GM18858 (cell line): ENCODE data around the gene MMP25.

Experiments
- ATAC-seq: cut with Tn5 transposase; IDR thresholded peaks from one replicate; pipeline ENCODE4 v1.9.1; 2021; ENCODE audit not compliant: unreplicated experiment

MMP25 gene, protein sequence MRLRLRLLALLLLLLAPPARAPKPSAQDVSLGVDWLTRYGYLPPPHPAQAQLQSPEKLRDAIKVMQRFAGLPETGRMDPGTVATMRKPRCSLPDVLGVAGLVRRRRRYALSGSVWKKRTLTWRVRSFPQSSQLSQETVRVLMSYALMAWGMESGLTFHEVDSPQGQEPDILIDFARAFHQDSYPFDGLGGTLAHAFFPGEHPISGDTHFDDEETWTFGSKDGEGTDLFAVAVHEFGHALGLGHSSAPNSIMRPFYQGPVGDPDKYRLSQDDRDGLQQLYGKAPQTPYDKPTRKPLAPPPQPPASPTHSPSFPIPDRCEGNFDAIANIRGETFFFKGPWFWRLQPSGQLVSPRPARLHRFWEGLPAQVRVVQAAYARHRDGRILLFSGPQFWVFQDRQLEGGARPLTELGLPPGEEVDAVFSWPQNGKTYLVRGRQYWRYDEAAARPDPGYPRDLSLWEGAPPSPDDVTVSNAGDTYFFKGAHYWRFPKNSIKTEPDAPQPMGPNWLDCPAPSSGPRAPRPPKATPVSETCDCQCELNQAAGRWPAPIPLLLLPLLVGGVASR

DNA sequence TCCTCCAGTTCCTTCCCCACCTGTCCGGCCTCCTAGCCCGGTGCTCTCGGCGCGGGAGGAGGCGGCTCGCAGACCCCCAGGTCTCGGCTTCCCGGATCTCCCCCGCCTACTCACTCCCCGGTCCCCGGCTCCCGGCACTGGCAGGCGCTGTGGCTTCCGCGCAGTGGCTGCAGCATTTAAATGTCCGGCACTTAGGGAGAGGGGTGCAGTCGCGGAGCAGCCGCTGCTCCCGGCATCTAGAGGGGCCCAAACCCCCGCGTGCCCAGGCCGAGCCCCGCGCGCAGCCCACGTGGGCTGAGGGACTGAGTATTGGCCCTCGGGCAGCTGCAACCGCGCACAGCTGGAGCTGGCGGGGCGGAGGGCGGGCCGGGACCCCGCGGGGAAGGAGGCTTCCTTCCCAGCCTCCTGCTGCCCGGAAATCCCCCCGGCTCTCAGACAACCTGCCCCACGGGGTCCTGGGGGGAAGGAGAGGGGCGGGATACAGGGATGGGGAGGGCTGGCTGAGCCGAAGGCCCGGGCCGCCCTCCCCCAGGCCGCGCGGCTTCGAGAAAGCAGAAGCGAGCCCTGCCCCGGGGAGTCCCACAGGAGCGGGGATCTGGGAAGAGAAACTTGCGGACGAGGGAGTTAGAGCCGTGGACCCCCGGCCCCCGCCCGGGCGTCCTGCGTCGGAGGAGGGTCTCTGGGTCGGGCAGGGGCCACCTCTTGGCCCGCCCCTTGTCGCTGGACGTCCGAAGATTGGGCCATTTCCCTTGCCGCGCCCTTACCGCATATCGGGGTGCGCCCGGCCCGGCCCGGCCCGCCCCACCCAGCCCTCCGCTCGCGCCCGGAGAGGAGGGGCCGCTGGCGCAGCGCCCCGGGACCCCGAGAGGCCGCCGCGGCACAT, at the start of gene MMP25:
Gene MMP25, plus strand, starts transcription at position 804 of the 883 bp plus-strand sequence. CDS start 357 bp downstream, outside the sequence.
- no peak for ATAC-seq

DNA sequence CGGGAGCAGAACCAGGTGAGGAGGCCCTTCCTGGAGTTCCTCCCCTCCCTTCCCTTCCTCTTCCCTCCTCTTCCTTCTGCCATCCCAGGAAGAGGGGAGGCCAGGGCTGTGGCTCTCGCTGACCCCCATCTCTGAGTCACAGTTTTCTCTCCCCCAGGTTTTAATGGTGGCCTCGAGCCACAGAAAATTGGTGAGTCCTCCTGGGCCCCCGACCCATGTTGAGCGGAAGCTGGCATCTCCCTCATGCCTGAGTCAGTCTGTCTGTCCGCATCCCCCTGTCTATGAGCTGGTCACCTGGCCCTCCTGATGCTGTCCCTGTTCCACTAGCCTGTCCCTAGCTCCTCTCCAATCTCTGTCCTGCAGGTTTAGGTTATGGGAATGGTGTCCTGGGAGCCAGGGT, 46.4 kb upstream of the MMP25 start:
- no peak for ATAC-seq

DNA sequence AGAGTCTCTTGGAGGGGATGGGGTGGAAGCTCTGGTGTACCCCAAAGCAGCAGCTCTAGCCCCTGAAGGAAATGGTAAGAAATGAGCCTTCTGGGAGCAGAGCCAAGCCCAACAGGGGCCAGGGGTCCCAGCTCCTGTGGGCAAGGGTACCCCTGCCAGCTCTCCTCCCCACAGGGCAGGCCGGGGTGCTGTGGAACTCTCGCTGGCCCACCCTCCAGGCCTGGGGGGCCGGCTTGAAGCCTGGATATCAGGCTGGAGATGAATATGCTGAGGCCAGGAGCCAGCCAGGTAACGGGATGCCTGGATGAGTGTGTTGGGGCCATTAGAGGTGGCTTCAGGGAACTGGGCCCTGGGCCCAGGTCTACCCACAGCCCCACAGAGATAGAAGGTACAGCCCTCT, 45.8 kb upstream of the MMP25 start:
- ATAC-seq = no peak

DNA sequence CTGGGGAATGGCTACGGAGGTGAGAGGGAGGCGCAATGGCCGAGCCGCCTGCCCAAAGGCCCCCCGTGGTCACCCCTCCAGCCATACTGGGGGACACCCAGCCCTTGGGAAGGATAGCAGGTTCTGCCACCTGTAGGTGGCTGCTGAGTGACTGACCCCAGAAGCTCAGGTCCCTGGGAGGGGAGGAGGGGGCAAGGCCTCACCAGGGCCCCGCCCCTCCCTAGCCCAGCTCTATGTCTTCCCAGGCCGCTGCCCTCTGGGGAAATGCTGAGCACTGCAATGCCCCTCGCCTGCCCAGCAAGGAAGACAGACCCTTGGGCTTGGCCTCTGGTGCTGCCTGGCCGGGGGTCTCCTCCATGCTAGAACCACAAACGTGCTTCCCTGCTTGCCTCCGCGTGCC, 45.0 kb upstream of the MMP25 start:
- no peak for ATAC-seq

DNA sequence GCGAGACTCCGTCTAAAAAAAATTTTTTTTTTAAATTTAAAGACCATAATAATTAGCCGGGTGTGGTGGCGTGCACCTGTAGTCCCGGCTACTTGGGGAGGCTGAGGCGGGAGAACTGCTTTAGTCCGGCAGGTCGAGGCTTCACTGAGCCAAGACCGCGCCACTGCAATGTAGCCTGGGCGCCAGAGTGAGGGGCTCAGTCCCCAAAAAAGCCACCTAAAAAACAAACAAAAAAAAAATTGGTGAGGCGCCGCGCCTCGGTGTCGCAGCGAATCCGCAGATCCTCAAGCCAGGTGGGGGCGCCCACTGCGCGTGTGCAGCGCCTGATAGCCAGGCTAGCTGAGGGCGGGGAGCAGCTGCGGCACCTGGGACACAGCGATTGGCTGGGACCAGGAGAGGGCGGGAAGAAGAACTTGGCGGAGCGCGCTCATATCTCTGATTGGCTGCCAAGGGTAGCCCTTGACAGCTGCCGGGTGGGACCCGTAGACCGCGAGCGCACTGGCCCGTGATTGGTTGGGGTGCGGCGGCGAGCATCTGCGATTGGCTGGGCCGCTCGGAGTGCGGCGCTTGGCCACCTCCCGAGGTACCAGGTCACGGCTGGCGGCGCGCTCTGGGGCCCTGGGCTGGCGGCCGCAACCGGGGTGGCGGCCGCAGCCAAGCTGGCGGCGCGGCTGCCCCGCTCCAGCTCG, 42.6 kb upstream of the MMP25 start:
- ATAC-seq = peak; percentile 88

DNA sequence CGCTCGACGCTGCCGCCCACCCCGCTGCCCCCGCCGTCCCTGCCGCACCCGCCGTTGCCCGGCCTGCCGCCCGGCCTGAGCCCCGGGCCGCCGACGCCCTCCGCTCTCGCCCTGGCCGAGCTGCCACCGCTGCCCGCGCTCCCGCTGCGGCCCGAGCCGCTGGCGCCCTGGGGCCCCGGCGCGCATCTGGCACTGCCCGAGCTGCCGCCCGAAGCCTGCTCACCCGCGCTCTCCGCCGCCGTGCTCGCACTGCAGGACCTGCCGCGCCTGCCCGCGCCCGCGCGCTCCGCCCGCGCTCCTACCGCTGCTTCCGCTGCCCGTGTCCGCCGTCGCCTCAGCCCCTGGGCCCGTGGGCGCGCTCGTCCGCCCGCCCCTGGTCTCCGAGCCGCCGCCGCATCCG, 42.0 kb upstream of the MMP25 start:
- no peak for ATAC-seq

DNA sequence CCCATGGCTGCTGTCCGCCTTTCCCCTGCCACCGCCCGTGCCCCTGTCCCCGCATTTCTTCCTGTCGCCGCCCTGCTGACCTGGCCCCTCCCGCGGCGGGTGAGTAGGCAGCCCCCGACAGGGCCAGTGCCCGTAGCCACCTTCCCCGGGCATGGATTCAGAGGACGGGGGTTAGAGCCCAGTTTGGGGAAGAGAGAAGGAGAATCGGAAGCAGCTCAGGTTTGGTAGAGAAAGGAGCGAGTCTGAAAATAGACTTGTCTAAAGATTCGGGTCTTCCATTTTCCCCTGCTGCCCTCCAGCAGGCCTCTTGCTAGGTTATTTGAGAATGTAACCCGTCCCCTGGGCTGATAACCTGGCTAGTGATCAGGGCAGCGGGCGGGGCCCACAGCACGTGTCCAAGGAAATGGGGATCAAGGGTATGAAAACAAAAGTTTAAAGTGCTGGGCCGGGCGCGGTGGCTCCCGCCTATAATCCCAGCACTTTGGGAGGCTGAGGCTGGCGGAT, 41.5 kb upstream of the MMP25 start:
- ATAC-seq = no peak

DNA sequence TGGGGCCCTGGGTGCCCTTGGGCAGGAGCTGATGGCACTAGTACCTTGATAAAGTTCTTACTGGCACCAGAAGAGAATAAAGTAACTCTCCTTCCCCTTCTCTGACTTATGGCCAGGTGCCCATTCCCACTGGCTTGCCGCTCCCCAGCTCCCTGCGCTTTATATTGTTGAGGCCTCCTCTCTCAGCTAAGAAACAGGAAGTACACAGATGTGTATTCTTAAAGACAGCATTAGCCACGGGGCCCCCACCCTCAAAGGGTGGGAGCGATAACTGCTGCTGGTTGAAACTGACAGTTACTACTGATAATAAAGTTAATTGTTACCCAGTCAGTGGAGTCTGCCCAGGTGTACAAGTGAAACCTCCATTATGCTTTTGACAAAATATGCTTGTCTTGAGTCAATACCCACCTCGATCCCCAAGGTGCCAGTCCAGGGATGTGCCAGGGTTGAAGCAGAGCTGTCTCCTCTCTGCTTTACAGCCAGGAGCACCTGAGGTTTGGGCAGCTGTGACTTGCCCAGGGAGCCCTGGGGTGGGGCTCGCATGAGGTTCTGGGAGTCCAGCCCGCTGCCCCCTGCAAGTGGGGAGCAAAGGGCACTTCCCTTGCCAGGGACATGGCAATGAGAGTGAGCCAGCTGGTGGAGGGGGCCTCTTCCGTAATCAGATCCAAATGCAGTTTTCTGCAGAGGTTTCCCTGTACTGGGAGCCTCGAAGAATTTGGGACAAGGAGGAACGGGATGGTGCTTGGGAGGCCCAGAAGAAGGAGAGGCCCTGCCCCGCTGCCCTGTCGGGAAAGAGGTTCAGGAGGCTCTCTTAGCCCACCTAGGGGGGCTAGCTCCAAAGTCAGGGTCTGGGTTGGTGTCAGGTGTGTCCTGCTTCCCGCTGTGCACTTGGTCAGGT, 39.1 kb upstream of the MMP25 start:
- no peak for ATAC-seq

DNA sequence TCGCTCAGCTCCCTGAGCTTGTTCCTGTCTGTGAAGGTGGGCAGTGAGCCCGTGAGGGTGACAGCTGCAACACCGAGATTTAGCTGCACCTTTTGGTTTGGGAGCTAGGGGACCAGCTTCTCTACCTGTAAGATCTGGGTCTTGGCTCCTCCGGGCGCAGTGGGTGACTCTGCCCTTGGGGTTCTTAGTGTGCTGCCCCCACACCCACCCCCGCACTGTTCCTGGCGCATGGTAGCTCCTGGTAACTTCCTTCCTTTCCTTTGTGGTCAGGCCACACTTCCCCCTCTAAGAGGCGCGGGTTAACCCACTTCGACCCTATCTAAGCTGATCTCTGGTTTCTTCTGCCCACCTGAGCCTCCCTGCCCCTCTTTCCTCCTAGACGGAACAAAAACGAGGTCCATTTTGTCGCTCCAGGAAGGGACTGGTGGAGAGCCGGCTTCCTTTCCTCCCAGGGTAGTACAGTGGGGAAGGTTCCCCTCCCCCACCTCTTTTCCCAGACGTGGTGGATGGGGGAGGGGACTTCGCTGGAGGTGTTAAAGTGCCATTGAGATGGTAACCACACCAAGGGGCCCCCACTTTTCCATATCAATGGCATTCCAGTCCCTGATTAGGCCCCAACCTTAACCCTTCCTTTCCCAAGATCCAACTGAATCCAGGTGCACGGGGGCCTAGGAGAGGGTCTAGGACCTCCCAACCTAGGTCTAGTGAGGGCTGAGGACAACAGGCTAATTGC, 38.2 kb upstream of the MMP25 start:
- no peak for ATAC-seq

DNA sequence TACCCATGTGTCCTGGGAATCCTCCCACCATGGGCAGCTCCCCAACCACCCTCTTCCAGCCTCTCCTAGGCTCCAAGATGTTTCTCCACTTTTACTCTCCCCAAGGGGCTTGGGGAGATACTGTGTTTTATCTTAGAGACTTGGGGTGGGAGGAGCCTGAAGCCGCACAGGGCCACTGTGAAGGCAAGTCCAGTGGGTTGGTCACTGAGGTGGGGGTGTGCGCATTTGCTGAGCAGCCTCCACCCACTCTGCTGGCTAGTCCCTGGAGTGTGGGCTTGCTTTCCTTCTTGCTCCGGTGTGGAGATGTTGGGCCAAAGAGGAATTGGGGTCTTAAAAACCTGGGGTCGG, 37.7 kb upstream of the MMP25 start:
- ATAC-seq = no peak

DNA sequence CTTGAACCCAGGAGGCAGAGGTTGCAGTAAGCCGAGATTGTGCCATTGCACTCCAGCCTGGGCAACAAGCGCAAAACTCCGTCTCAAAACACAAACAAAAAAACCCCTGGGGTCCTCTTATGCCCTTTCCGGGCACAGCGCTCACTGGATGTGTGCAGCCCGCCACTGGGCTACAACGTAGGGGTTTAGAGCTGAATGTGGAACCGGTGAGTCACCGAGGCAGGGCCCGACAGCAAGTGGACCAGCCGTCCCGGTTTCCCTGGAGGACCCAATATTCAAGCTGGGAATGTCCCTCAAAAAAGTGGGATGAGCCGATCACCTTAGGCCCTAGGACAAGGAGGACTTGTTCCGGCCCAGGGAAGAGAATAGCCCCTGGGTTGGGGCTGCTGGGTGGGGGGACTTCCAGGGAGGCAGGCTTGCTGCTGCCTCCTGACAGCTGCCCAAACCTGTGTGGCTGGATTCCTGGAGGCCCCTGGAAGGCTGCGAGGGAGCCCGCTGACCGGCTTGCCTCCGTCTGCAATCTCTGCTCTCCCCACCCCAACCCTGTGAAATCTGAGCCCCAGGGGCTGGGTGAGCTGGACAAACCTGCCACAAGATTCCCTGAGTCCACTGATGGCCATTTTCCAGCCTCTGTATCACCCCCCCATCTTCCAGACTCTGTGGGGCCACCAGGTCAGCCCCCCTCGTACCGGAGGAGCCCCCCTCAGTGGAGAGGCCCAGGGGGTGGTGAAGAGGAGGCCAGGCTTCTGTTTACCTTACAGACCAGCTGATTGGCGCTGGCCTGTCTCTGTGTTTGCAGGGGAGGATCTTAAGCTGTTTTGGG, 36.6 kb upstream of the MMP25 start:
- no peak for ATAC-seq

DNA sequence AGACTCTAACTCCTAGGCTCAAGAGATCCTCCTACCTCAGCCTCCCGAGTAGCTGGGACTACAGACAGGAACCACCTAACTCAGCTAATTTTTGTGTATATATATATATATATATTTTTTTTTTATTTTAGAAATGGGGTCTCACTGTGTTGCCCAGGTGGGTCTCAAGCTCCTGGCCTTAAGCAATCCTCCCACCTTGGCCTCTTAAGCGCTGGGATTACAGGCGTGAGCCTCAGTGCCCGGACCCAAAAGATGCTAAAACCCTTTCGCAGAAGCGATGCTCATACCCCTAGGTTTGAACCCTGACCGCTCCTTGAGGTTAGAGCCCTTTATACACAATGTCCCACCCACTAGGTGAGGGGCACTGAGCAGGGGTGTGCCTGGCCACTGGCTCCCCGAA, 35.9 kb upstream of the MMP25 start:
- ATAC-seq = no peak

DNA sequence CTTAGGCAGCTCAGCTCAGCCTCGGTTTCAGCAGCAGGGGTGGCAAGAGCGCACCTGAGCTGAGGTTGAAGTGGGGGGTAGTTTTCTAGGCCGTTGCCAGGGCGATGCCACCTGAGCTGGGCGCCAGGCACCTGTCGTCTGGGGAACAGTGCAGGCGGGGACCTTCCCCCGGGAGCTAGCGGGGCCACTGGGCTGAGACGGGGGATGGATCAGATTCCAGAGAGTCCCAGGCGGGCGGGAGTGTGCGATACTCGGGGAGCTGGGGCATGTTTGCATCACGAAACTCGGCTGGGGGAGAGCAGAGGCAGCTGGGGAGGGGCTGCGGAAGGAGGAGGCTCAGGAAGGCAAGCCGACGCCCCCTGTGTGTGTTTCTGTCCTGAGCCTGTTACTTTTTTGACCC, 34.1 kb upstream of the MMP25 start:
- ATAC-seq = no peak

DNA sequence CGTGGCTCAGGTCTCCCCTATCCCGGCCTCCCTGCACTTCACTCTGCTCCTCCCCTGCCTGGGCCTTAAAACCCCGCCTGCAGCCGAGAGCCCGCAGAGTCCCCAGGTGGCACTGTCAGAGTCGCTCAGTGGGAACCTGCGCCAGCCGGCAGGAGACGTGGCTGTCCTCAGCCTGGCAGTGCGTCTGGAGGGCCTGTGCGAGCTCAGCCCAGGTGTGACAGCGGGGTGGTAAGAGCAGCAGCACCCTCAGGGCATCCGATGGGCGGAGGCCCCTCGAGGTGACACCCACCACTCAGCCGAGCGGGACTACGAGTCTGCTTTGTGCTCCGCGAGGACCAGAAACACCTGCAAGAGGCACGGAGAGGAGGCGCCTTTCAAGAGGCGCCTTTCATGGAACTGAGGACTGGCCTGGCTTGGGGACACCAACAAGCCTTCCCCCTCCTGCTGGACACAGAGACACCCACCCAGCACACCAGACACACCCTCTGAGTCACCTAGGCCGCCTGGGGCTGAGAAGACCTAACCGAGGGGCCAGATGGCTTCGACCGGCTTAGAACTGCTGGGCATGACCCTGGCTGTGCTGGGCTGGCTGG, 33.4 kb upstream of the MMP25 start, which contains the start of gene CLDN9:
Gene CLDN9, plus strand, starts transcription at position 96 of the 593 bp plus-strand sequence. Its CDS starts 440 bp downstream, at position 536.
- ATAC-seq = no peak

DNA sequence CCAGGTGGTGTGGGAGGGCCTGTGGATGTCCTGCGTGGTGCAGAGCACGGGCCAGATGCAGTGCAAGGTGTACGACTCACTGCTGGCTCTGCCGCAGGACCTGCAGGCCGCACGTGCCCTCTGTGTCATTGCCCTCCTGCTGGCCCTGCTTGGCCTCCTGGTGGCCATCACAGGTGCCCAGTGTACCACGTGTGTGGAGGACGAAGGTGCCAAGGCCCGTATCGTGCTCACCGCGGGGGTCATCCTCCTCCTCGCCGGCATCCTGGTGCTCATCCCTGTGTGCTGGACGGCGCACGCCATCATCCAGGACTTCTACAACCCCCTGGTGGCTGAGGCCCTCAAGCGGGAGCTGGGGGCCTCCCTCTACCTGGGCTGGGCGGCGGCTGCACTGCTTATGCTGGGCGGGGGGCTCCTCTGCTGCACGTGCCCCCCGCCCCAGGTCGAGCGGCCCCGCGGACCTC, 32.8 kb upstream of the MMP25 start:
- no peak for ATAC-seq

DNA sequence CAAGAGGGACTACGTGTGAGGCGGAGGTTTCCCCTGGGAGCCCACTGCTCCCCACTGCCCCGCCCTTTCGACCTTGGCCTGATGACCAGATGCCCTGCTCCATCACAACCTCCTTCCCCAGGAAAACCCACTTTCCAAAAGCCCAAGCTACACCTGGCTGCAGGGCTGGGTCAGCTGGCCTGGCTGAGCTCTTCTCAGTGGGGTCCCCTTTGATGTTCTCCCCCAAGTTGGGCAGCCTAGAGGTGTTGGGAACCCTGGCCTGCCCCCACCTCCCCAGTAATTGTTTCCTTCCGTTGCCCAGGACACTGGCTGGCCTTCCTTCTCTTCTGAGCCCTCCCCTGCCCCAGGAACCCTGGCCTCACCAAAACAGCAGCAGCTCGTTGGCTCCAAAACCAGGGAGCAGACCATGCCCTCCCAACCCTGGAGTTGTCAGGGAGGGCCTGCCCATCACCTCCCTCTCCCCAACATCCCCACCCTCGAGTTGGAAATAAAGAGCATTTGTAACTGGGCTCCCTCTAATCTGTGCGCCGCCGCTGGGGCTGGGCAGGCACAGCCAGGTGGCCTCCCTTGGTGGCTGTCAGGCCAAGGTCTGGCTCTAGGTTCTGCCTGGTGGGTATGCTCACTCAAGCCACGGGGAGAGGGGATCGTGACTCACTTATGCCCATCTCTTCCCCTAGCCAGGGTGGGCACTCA, 32.2 kb upstream of the MMP25 start:
- no peak for ATAC-seq

DNA sequence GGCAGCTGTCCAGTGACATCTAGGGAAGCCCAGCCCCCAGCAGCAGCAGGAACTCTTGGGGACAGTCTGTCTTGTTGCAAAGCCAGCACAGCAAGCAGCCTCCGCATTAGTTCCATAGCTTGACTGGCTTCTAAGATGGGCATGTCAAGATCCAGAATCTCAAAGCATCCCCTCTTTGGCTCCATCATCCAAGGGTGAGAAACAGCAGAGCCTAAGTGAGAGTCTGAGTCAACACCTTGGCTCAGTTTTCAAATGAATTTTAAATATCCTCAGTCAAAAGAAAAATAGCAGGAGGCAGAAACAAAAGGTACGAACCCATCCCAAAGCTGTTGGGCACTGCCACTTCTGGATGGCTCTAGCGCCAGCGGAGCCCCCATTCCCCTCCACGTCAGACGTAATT, 31.4 kb upstream of the MMP25 start:
- no peak for ATAC-seq
